Measurements from ENCODE around the gene MORN1. TPM values are rescaled to one million over a fixed set of nuclear protein-coding genes. Genes with fewer than 3 reads are reported as not detected.

Gene MORN1
- total and polyA plus RNA-seq, 9 of the 15 experiments (the other 6 are each of a cell fraction or from before 2014, with no cell fraction given), result 0.24 to 9.3 (median 4.2) TPM

- Histone ChIP-seq H3K27me3 (ENCODE audit: control insufficient read depth in 2 of 2, insufficient read depth in 2 of 2, low read length in 2 of 2) (peaks cover 74 to 90% of the 10 kb centered on the region in 2 experiments), H3K79me2 (ENCODE audit: control insufficient read depth, insufficient read depth, low read length) (no peaks in the 10 kb centered on the region), H4K20me1 (replicated peaks; ENCODE audit: control insufficient read depth, insufficient read depth, low read length) (peaks cover 16% of the 10 kb centered on the region), H3K9me3 (replicated peaks; ENCODE audit: control insufficient read depth, insufficient read depth, low read depth, low read length) (no peaks in the 10 kb centered on the region), H3K27ac (ENCODE audit: extremely low read depth, low read depth, low read length) (no peak overlapping the region), H3K9ac (ENCODE audit: insufficient read depth in 1 of 2, low read depth in 2 of 2, low read length in 2 of 2) (no peak overlapping the region), H3K4me3 (no peak overlapping the region), H2AFZ (ENCODE audit: low read depth, low read length) (no peak overlapping the region), H3K36me3 (ENCODE audit: control insufficient read depth, insufficient read depth, low read length) (no peaks in the 10 kb centered on the region), H3K4me1 (replicated peaks in 1 of 2; ENCODE audit: control insufficient read depth in 2 of 2, insufficient read depth in 2 of 2, low read length in 2 of 2) (peaks cover 0 to 34% of the 10 kb centered on the region in 2 experiments; a peak in 2 of 5 replicates), H3K9me1 (ENCODE audit: control insufficient read depth, insufficient read depth, low read length) (no peaks in the 10 kb centered on the region), H3K4me2 (ENCODE audit: insufficient read depth, low read length) (no peak overlapping the region)
- ATAC-seq (no peak), DNase-seq (ENCODE audit: extremely low read depth in 1 of 4, low spot score in 3 of 4) (no peak), FAIRE-seq (peak; percentile 29)
- peak; percentile 79 for TF ChIP-seq CBX2 (IDR thresholded peaks at IDR 0.05; ENCODE audit: insufficient read depth, low read length, poor library complexity, severe bottlenecking)
- no peak for TF ChIP-seq CEBPG (CRISPR knock-in tag; IDR thresholded peaks at IDR 0.05)
- no peak for TF ChIP-seq CEBPG (tag; conservative IDR thresholded peaks at IDR 0.05 in 1 of 2, IDR thresholded peaks at IDR 0.05 in 1 of 2)
- no peak for TF ChIP-seq GATAD2A (IDR thresholded peaks at IDR 0.05)
- peak; percentile 50 for TF ChIP-seq CBX8 (IDR thresholded peaks at IDR 0.05; ENCODE audit: borderline replicate concordance, extremely low read depth, low read depth, low read length, poor library complexity, severe bottlenecking)
- intact Hi-C loops (cut with micrococcal nuclease) (no loop called here), in situ Hi-C loops (cut with MboI) (no loop called here)
- CTCF ChIA-PET (ENCODE audit: low intra/inter-chr PET ratio), result no interaction called here
- WGBS (ENCODE audit: insufficient coverage, low coverage, missing lambda C conversion rate), result 2% methylated on average over 9 of the region's 9 CpGs
- POLR2A ChIA-PET, result no interaction called here
- no TSS peak for BruUV-seq (replicated peaks)
Observed at GRCh38 chr1:2349806-2350205, 41.5 kb downstream of the MORN1 start.

Data from K562 (cell line).